DND-41 (cell line): ENCODE data around the gene SYNGR3.

Experiments used
- CTCF ChIP-seq: IDR thresholded peaks from 2 replicates; pipeline ENCODE4 v1.5.1; 2012; ENCODE audit warnings: borderline replicate concordance, low read length, moderate library complexity, mild to moderate bottlenecking; ENCODE audit not compliant: poor library complexity, severe bottlenecking; ENCODE audit errors: extremely low read depth
- EZH2 ChIP-seq: IDR thresholded peaks from 3 replicates; pipeline ENCODE4 v1.6.1; 2012; ENCODE audit warnings: borderline replicate concordance, low read depth, mild to moderate bottlenecking, moderate library complexity, low read length, inconsistent platforms; ENCODE audit not compliant: severe bottlenecking

DNA sequence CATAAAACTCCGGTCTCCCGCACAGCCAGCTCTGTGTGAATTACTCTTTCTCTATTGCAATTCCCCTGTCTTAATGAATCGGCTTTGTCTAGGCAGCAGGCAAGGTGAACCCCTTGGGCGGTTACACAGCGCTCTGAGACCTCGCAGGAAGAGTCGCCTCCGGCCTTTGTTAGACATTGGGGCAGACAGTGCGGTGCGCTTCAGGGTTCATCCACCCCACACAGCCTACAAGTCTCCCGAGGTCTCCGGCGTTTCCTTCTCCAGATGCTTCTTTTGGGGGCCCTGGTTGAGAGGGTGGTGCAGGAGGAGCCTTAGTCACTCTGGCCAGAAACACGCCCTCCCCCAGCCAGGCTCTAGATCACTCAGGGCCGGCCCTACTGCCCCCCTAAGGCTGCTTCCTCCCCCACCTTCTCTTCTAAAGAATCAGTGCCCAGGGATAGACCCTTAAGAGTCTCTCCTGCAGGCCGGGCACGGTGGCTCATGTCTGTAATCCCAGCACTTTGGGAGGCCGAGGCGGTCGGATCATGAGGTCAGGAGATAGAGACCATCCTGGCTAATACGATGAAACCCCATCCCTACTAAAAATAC lies 45.1 kb upstream of the SYNGR3 start:
- TF ChIP-seq CTCF (no peak), EZH2 (no peak)
